Measurements from ENCODE around the gene GALNT18.

Gene GALNT18

GRCh38 chr11:11344045-11344444 lies 277.8 kb downstream of the GALNT18 start:
- DNase-seq (ENCODE audit: extremely low read depth, low read depth) = no peak
- TF ChIP-seq, protein P1, sequence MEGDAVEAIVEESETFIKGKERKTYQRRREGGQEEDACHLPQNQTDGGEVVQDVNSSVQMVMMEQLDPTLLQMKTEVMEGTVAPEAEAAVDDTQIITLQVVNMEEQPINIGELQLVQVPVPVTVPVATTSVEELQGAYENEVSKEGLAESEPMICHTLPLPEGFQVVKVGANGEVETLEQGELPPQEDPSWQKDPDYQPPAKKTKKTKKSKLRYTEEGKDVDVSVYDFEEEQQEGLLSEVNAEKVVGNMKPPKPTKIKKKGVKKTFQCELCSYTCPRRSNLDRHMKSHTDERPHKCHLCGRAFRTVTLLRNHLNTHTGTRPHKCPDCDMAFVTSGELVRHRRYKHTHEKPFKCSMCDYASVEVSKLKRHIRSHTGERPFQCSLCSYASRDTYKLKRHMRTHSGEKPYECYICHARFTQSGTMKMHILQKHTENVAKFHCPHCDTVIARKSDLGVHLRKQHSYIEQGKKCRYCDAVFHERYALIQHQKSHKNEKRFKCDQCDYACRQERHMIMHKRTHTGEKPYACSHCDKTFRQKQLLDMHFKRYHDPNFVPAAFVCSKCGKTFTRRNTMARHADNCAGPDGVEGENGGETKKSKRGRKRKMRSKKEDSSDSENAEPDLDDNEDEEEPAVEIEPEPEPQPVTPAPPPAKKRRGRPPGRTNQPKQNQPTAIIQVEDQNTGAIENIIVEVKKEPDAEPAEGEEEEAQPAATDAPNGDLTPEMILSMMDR (IDR thresholded peaks at IDR 0.05; ENCODE audit: low read depth, low read length) = no peak

DNA sequence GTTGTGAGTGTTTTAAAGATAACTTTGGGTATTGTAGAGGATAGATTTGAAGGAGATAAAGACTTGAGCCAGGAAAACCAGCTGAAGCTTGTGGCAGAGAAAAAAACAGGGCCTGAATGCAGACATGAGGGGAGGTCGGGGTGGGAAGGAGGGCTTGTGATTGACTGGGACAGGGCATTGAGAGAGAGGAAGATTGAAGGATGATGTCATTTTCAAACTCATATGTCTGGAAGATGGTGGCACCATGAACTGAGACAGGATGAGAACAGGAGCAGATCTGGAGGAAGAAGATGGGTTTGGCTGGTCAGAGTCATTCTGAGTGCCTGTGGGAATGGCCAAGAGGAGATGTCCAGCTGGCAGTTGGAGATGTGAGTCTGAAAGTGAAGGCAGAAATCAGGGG lies 283.5 kb downstream of the GALNT18 start:
- TF ChIP-seq, protein P1 (IDR thresholded peaks at IDR 0.05; ENCODE audit: low read depth, low read length) = no peak
- no peak for DNase-seq (ENCODE audit: extremely low read depth, low read depth)

GRCh38 chr11:11336664-11337063 lies 285.1 kb downstream of the GALNT18 start:
- DNase-seq (ENCODE audit: extremely low read depth, low read depth) = no peak
- TF ChIP-seq, protein P1 (IDR thresholded peaks at IDR 0.05; ENCODE audit: low read depth, low read length) = no peak

DNA sequence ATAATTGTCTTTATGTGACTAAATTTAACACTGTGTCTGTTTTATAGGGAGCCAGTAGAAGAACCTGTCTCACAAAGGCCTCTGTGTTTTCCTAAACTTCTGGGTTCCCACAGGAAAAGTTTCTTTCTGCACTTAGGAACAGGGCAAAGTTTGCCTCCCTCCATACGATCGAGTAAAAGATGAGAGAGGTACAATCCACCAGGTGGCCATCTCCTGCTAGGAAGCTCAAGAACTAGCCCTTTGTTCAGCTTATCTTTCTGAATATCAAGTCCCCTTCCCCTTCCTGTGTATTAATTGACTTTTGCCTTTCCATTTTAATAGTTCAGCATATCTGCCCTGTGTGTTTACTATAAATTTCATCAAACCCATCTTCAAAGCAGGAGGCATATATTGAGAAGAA lies 286.8 kb downstream of the GALNT18 start:
- no peak for DNase-seq (ENCODE audit: extremely low read depth, low read depth)

GRCh38 chr11:11334607-11335006 lies 287.2 kb downstream of the GALNT18 start:
- TF ChIP-seq, protein P1 (IDR thresholded peaks at IDR 0.05; ENCODE audit: low read depth, low read length) = no peak
- no peak for DNase-seq (ENCODE audit: extremely low read depth, low read depth)

More for the DNA sequence above, 286.8 kb downstream of the GALNT18 start:
- TF ChIP-seq, protein P1 (IDR thresholded peaks at IDR 0.05; ENCODE audit: low read depth, low read length) = no peak

- TF ChIP-seq, protein P1 (IDR thresholded peaks at IDR 0.05; ENCODE audit: low read depth, low read length) = no peak
- DNase-seq (ENCODE audit: extremely low read depth, low read depth) = no peak
Measured at GRCh38 chr11:11332141-11332710, 289.6 kb downstream of the GALNT18 start.

DNA sequence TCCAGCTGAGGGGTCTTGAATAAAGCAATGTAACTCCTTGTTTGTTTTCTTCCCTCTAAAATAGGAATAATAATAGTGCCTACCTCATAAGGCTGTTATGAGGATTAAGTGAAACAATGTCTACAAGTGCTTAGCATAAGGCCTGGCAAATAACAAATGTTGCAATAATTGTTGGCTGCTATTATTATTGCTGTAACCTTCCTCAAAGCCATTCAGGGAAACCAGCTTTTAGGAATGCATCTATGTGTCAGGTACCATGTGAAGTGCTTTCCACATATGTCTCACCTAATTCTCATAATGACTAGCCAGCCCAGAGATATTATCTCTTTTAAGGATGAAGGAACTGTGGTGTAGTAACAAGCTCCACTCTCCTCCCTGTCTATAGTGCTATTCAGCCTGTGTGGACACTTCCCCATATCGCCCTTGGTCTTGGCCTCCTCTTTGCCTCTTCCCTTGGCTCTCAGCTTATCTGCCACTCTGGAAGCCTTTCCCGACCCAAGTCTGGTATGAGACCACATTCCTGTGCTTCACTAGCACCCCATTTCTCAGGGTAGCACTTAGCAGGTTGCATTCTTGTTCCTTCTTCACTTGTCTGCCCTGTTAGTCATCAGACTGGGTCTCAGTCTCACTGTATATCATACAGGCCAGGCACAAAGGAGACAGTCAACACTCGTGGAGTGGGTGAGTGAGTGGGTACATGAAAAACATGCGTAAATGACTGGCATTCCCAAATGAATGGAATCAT lies 292.6 kb downstream of the GALNT18 start:
- no peak for DNase-seq (ENCODE audit: extremely low read depth, low read depth)
- TF ChIP-seq, protein P1 (IDR thresholded peaks at IDR 0.05; ENCODE audit: low read depth, low read length) = no peak

Data from AG09319 (cell line).